Mesothelial cell of epicardium (in vitro differentiated cells): ENCODE results near the gene ART4. TPM values are rescaled to one million over a fixed set of nuclear protein-coding genes. Genes with fewer than 3 reads are reported as not detected.

Experiments used
- DNase-seq, 2 experiments: peaks; one replicate each; pipeline ENCODE4 v3.0.0; 2021; ENCODE audit warnings: low spot score in 2 of 2; ENCODE audit not compliant: unreplicated experiment in 2 of 2
- H3K27ac Mint-ChIP-seq: 2 replicates; pipeline ENCODE4 v1.8.0; 2021; ENCODE audit warnings: mixed read lengths
- H3K27me3 Mint-ChIP-seq: 2 replicates; pipeline ENCODE4 v1.8.0; 2021; ENCODE audit warnings: low read depth, mixed read lengths
- H3K36me3 Mint-ChIP-seq: 2 replicates; pipeline ENCODE4 v1.8.0; 2021; ENCODE audit warnings: mixed read lengths
- H3K4me1 Mint-ChIP-seq: 2 replicates; pipeline ENCODE4 v1.8.0; 2021; ENCODE audit warnings: mixed read lengths
- H3K4me3 Mint-ChIP-seq: 2 replicates; pipeline ENCODE4 v1.8.0; 2021; ENCODE audit warnings: mild to moderate bottlenecking, moderate library complexity, mixed read lengths
- H3K9me3 Mint-ChIP-seq: 2 replicates; pipeline ENCODE4 v1.8.0; 2021; ENCODE audit warnings: mixed read lengths
- CTCF ChIP-seq: fragments of 200-600 bp; sonication (generic); IDR thresholded peaks from one replicate; pipeline ENCODE4 v1.5.0; 2021; ENCODE audit warnings: antibody characterized with exemption; ENCODE audit not compliant: unreplicated experiment
- total RNA-seq: library from RNA; stranded (reverse); gene quantifications from 3 replicates; pipeline ENCODE4 v1.2.1, GENCODE V29; 2021

Gene ART4, protein sequence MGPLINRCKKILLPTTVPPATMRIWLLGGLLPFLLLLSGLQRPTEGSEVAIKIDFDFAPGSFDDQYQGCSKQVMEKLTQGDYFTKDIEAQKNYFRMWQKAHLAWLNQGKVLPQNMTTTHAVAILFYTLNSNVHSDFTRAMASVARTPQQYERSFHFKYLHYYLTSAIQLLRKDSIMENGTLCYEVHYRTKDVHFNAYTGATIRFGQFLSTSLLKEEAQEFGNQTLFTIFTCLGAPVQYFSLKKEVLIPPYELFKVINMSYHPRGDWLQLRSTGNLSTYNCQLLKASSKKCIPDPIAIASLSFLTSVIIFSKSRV
- total RNA-seq = 2.3 to 2.4 TPM (median 2.4 TPM) in 3 replicates

DNA sequence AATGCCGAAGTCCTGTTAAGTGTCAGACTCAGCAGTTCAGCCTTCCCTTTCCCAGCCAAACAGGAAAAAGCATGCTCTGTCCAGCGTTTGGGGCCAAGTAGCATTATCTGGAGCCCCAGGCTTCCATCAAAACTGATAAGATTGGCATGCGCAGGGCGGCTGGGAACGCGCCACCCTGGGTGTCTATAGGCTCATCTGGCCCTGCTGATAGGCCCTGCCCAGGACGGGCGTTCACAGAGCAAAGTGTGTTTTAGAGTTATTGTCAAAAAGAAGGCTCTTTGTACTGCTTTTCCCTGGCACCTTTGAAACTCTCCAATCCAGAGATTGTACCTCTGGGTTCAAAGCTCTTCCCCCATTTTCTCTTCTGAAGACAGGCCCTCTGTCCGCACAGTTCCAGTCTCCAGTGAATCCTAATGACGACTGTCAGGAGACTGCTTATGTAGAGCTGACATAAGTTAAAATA is at the start of gene ART4:
Gene ART4, minus strand, starts transcription at position 102 of the 463 bp plus-strand sequence. CDS start 413 bp downstream, outside the sequence.
- H3K27ac Mint-ChIP-seq = peak within 1 kb of the TSS; percentile 85
- H3K4me3 Mint-ChIP-seq = peak within 1 kb of the TSS; percentile 6
- TF ChIP-seq CTCF = no peak
- H3K27me3 Mint-ChIP-seq = no peaks in the 10 kb centered on the region
- peaks cover 7% of the 10 kb centered on the region for H3K9me3 Mint-ChIP-seq
- H3K36me3 Mint-ChIP-seq = peaks cover 6% of the 10 kb centered on the region
- no peak for DNase-seq
- peaks cover 55% of the 10 kb centered on the region for H3K4me1 Mint-ChIP-seq

DNA sequence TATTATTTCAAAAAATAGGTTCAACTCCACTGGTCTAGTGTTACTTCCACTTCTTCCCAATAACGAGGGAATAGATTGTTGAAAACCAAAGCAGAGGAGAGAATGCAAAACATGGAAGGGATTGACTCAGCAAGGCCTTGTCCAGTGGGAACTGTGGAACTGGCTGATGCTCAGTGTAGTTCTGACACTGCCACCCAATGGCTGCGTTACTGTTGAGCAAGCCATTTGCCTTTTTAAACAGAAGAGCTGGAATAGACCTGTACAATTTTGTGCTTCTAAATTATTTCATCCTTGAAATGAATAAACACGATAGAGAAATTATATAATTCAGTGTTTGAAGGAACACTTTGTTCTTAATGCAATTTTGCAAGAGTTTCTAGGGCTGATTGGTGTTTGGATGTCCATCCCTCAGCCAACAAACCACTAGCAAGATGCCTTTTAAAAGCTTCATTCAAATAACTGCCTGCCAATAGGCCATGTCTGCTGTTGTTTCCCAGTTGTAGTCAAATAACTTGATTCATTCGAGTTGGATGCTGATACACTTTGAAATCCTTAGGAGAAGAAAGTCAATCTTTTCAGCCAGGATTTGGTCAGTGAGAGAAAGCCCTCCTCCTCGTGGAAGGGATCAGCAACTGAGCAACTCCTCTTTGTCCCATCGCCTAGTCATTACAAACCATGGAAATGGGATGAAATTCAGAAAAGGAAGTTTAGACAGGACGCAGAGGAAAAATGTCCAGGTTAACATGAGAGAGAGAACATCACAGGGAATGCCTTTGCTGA is 49.6 kb upstream of the ART4 start:
- no peak for TF ChIP-seq CTCF
- Mint-ChIP-seq H3K4me3 (no peak overlapping the region), H3K27me3 (no peaks in the 10 kb centered on the region), H3K4me1 (peaks cover 70% of the 10 kb centered on the region), H3K9me3 (peaks cover 2% of the 10 kb centered on the region), H3K36me3 (no peaks in the 10 kb centered on the region), H3K27ac (peak overlapping the region; percentile 88)
- no peak for DNase-seq

- peaks cover 71% of the 10 kb centered on the region for H3K4me1 Mint-ChIP-seq
- H3K36me3 Mint-ChIP-seq = no peaks in the 10 kb centered on the region
- DNase-seq = no peak
- H3K27ac Mint-ChIP-seq = peak overlapping the region; percentile 15
- H3K27me3 Mint-ChIP-seq = no peaks in the 10 kb centered on the region
- peaks cover 2% of the 10 kb centered on the region for H3K9me3 Mint-ChIP-seq
- no peak for TF ChIP-seq CTCF
- H3K4me3 Mint-ChIP-seq = no peak overlapping the region
Observed at GRCh38 chr12:14890701-14891100, 47.4 kb upstream of the ART4 start.

DNA sequence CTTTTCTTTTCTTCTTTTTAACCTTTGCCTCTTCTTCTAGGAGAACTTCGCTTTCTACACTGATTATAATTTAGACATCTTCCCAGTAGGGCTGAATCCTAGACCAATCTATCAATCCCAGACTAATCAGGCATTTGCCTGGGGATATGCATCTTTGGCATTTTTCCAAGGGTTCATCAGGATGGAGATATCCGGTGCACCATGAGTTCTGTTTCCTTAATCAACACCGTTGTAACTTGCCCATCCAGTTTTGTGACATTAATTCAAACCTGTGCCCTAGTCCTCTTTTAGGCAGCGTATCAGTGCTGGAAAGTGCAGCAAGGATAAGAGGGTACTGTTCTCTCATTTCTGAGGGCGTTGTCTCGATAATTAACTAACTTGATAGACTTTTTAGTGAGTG is 42.9 kb upstream of the ART4 start:
- Mint-ChIP-seq H3K36me3 (no peaks in the 10 kb centered on the region), H3K27me3 (no peaks in the 10 kb centered on the region), H3K27ac (peak overlapping the region; percentile 90), H3K9me3 (no peaks in the 10 kb centered on the region), H3K4me3 (peak overlapping the region; percentile 53), H3K4me1 (peaks cover 70% of the 10 kb centered on the region)
- no peak for TF ChIP-seq CTCF
- peak in 1 of 2 experiments; percentile 49 for DNase-seq

GRCh38 chr12:14885718-14886221 is 42.4 kb upstream of the ART4 start, which contains the start of gene MGP:
MGP (minus strand) TSS chr12:14885854; CDS start chr12:14885791, 63 bp downstream.
- H3K4me3 Mint-ChIP-seq = peak within 1 kb of the TSS; percentile 61
- no peaks in the 10 kb centered on the region for H3K9me3 Mint-ChIP-seq

More at GRCh38 chr12:14885718-14886221, 42.4 kb upstream of the ART4 start, which contains the start of gene MGP:
- TF ChIP-seq CTCF = no peak
- Mint-ChIP-seq H3K27me3 (no peaks in the 10 kb centered on the region), H3K27ac (peak within 1 kb of the TSS; percentile 99), H3K4me1 (peaks cover 65% of the 10 kb centered on the region), H3K36me3 (no peaks in the 10 kb centered on the region)
- DNase-seq = no peak
